Measurements from ENCODE around the gene DMC1. TPM values are rescaled to one million over a fixed set of nuclear protein-coding genes. Genes with fewer than 3 reads are reported as not detected.
A peak's percentile ranks its signal among the peaks of the same experiment; 100 is the strongest.

The DMC1 gene
- total and polyA plus RNA-seq, 9 of the 15 experiments (the other 6 are each of a cell fraction or from before 2014, with no cell fraction given) = 5.5 to 55.5 (median 9.8) TPM

GRCh38 chr22:38503021-38503420 lies 67.0 kb downstream of the DMC1 start:
- WGBS (ENCODE audit: insufficient coverage, low coverage, missing lambda C conversion rate) = 61% methylated on average over 4 of the region's 4 CpGs
- H3K9me1 ChIP-seq (ENCODE audit: control insufficient read depth, insufficient read depth, low read length) = no peaks in the 10 kb centered on the region
- H3K9ac ChIP-seq (ENCODE audit: insufficient read depth in 1 of 2, low read depth in 2 of 2, low read length in 2 of 2) = peak overlapping the region in 1 of 2 experiments; percentile 99; a peak in 2 of 4 replicates
- intact Hi-C loops (cut with micrococcal nuclease) = no loop called here
- peak overlapping the region; percentile 90; the same call in 1 of the 2 replicates for H3K4me3 ChIP-seq
- no peaks in the 10 kb centered on the region; the same call in 1 of the 2 replicates for H4K20me1 ChIP-seq (replicated peaks; ENCODE audit: control insufficient read depth, insufficient read depth, low read length)
- peaks cover 78% of the 10 kb centered on the region for H3K79me2 ChIP-seq (ENCODE audit: control insufficient read depth, insufficient read depth, low read length)
- H3K4me2 ChIP-seq (ENCODE audit: insufficient read depth, low read length) = peak overlapping the region; percentile 92
- ATAC-seq (no peak), FAIRE-seq (no peak), DNase-seq (ENCODE audit: extremely low read depth in 1 of 4, low spot score in 3 of 4) (no peak)
- peaks cover 12 to 22% of the 10 kb centered on the region in 2 experiments for H3K4me1 ChIP-seq (replicated peaks in 1 of 2; ENCODE audit: control insufficient read depth in 2 of 2, insufficient read depth in 2 of 2, low read length in 2 of 2)
- ChIA-PET POLR2A (interaction anchor here (1.1 to 2.5 kb wide), 3 partner anchors 9 to 13 kb away, joined by 3 to 12 read pairs (median 6); no protein-coding TSS in a partner anchor), CTCF (ENCODE audit: low intra/inter-chr PET ratio) (no interaction called here)
- peaks cover 63% of the 10 kb centered on the region for H3K36me3 ChIP-seq (ENCODE audit: control insufficient read depth, insufficient read depth, low read length)
- H3K9me3 ChIP-seq (replicated peaks; ENCODE audit: control insufficient read depth, insufficient read depth, low read depth, low read length) = no peaks in the 10 kb centered on the region
- H2AFZ ChIP-seq (ENCODE audit: low read depth, low read length) = no peak overlapping the region
- H3K27ac ChIP-seq (ENCODE audit: extremely low read depth, low read depth, low read length) = peak overlapping the region; percentile 96; the same call in 1 of the 3 replicates
- no TSS peak for BruUV-seq (replicated peaks)
- H3K27me3 ChIP-seq (ENCODE audit: control insufficient read depth in 2 of 2, insufficient read depth in 2 of 2, low read length in 2 of 2) = no peaks in the 10 kb centered on the region
- in situ Hi-C loops (cut with MboI) = no loop called here
- no peak for TF ChIP-seq TCF7 (IDR thresholded peaks at IDR 0.05; ENCODE audit: borderline replicate concordance)
- TF ChIP-seq RCOR1 (IDR thresholded peaks at IDR 0.05; ENCODE audit: borderline replicate concordance in 1 of 2, low read depth in 2 of 2, low read length in 2 of 2) = no peak
- no peak for TF ChIP-seq ZNF431 (CRISPR knock-in tag; IDR thresholded peaks at IDR 0.05)
- TF ChIP-seq, protein P1, sequence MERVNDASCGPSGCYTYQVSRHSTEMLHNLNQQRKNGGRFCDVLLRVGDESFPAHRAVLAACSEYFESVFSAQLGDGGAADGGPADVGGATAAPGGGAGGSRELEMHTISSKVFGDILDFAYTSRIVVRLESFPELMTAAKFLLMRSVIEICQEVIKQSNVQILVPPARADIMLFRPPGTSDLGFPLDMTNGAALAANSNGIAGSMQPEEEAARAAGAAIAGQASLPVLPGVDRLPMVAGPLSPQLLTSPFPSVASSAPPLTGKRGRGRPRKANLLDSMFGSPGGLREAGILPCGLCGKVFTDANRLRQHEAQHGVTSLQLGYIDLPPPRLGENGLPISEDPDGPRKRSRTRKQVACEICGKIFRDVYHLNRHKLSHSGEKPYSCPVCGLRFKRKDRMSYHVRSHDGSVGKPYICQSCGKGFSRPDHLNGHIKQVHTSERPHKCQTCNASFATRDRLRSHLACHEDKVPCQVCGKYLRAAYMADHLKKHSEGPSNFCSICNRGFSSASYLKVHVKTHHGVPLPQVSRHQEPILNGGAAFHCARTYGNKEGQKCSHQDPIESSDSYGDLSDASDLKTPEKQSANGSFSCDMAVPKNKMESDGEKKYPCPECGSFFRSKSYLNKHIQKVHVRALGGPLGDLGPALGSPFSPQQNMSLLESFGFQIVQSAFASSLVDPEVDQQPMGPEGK (CRISPR knock-in tag; IDR thresholded peaks at IDR 0.05; ENCODE audit: borderline replicate concordance) = no peak
- no peak for TF ChIP-seq SFPQ (IDR thresholded peaks at IDR 0.05; ENCODE audit: low read depth, low read length)
- no peak for TF ChIP-seq ETV5 (CRISPR knock-in tag; IDR thresholded peaks at IDR 0.05; ENCODE audit: low read depth)
- no peak for TF ChIP-seq FOXK1 (CRISPR knock-in tag; IDR thresholded peaks at IDR 0.05; ENCODE audit: borderline replicate concordance)
- no peak for TF ChIP-seq CC2D1A (IDR thresholded peaks at IDR 0.05)
- TF ChIP-seq, protein P2, sequence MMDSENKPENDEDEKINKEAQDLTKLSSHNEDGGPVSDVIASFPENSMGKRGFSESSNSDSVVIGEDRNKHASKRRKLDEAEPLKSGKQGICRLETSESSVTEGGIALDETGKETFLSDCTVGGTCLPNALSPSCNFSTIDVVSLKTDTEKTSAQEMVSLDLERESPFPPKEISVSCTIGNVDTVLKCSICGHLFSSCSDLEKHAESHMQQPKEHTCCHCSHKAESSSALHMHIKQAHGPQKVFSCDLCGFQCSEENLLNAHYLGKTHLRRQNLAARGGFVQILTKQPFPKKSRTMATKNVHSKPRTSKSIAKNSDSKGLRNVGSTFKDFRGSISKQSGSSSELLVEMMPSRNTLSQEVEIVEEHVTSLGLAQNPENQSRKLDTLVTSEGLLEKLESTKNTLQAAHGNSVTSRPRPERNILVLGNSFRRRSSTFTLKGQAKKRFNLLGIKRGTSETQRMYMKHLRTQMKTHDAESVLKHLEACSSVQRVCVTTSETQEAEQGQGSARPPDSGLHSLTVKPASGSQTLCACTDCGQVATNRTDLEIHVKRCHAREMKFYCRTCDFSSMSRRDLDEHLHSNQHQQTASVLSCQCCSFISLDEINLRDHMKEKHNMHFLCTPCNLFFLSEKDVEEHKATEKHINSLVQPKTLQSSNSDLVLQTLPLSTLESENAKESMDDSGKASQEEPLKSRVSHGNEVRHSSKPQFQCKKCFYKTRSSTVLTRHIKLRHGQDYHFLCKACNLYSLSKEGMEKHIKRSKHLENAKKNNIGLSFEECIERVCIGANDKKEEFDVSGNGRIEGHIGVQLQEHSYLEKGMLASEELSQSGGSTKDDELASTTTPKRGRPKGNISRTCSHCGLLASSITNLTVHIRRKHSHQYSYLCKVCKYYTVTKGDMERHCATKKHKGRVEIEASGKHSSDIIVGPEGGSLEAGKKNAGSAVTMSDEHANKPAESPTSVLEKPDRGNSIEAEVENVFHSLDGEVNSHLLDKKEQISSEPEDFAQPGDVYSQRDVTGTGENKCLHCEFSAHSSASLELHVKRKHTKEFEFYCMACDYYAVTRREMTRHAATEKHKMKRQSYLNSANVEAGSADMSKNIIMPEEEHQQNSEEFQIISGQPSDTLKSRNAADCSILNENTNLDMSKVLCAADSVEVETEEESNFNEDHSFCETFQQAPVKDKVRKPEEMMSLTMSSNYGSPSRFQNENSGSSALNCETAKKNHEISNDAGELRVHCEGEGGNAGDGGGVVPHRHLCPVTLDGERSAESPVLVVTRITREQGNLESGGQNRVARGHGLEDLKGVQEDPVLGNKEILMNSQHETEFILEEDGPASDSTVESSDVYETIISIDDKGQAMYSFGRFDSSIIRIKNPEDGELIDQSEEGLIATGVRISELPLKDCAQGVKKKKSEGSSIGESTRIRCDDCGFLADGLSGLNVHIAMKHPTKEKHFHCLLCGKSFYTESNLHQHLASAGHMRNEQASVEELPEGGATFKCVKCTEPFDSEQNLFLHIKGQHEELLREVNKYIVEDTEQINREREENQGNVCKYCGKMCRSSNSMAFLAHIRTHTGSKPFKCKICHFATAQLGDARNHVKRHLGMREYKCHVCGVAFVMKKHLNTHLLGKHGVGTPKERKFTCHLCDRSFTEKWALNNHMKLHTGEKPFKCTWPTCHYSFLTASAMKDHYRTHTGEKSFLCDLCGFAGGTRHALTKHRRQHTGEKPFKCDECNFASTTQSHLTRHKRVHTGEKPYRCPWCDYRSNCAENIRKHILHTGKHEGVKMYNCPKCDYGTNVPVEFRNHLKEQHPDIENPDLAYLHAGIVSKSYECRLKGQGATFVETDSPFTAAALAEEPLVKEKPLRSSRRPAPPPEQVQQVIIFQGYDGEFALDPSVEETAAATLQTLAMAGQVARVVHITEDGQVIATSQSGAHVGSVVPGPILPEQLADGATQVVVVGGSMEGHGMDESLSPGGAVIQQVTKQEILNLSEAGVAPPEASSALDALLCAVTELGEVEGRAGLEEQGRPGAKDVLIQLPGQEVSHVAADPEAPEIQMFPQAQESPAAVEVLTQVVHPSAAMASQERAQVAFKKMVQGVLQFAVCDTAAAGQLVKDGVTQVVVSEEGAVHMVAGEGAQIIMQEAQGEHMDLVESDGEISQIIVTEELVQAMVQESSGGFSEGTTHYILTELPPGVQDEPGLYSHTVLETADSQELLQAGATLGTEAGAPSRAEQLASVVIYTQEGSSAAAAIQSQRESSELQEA (IDR thresholded peaks at IDR 0.05; ENCODE audit: low read depth) = no peak
- TF ChIP-seq PRPF4 (IDR thresholded peaks at IDR 0.05; ENCODE audit: insufficient read depth, low read depth, low read length, poor library complexity, severe bottlenecking) = no peak

All from K562 (cell line).